Ovary (tissue), 9 donors: Measurements from ENCODE around the gene NFIB. TPM values are rescaled to one million over a fixed set of nuclear protein-coding genes. Genes with fewer than 3 reads are reported as not detected.

ENCODE experiments used
- DNase-seq, 5 donors: peaks; one replicate each; pipeline ENCODE4 v3.0.0-alpha.2; 2019 to 2020
- H3K27ac ChIP-seq, 2 donors: fragments of 200-600 bp; one replicate each; pipeline versions ENCODE4 v1.5.1 to v1.8.0; 2019 to 2022
- H3K27me3 ChIP-seq: fragments of 200-600 bp; one replicate; pipeline ENCODE4 v1.8.0; 2022
- H3K36me3 ChIP-seq: fragments of 200-600 bp; sonication (generic); one replicate; pipeline ENCODE4 v1.5.1; 2019
- H3K4me1 ChIP-seq: one replicate; pipeline ENCODE4 v1.8.1; 2013; ENCODE audit warnings: mild to moderate bottlenecking, moderate library complexity; ENCODE audit not compliant: insufficient read depth
- H3K4me3 ChIP-seq: fragments of 200-600 bp; sonication (generic); one replicate; pipeline ENCODE4 v1.5.1; 2017
- H3K9me3 ChIP-seq, 2 donors: fragments of 200-600 bp in 1 of 2; sonication (generic) in 1 of 2; one replicate each; pipeline versions ENCODE4 v1.5.1 to v1.8.1; 2013 to 2019; ENCODE audit warnings: mild to moderate bottlenecking in 1 of 2, moderate library complexity in 1 of 2
- EP300 ChIP-seq: sonication (generic); formaldehyde crosslinking; IDR thresholded peaks from one replicate; pipeline ENCODE4 v1.6.1; 2017; ENCODE audit warnings: antibody characterized with exemption
- POLR2A ChIP-seq: fragments of 450-650 bp; IDR thresholded peaks from one replicate; pipeline ENCODE4 v1.6.1; 2017; ENCODE audit warnings: antibody characterized with exemption, mild to moderate bottlenecking, moderate library complexity
- WGBS, 3 donors: extraction: QIAGEN DNeasy Blood & Tissue Kit in 1 of 3; methylation state at CpG; one replicate each; pipeline versions ENCODE4 v1.1.5 to v1.1.7; 2013 to 2017; 5-methylcytosine and 5-hydroxymethylcytosine counted together
- intact Hi-C, 4 donors: fragments of 100-400 bp; cut with DNase I; formaldehyde crosslinking; loops; one replicate each; pipeline versions ENCODE4 v1.11.0 to v1.15.1; 2022 to 2023
- polyA plus RNA-seq, 2 donors: library from polyadenylated mRNA; stranded (reverse); fragments of 200-250 nt in 1 of 2; fragments of 350-450 nt in 1 of 2; fragmentation: Illumina TruSeq in 1 of 2; extraction: RNeasy Lipid Tissue Mini Kit (QIAGEN cat#74804) in 1 of 2; gene quantifications; one replicate each; pipeline ENCODE4 v1.2.3, GENCODE V29; 2013 to 2014
- total RNA-seq, 7 donors: library from RNA; depleted of rRNA in 2 of 7; stranded (reverse); fragments of >200 nt in 2 of 7; fragmentation: NEBNext Ultra II Directional in 3 of 7; extraction: Animal tissue kit (Norgen Biotek cat#: 25700) in 3 of 7; gene quantifications; one replicate each; pipeline versions ENCODE4 v1.1.0 to v1.2.4, GENCODE V29; 2016 to 2023
- TF ChIP-seq, protein P1 (sequence below), 3 donors: fragments of 450-650 bp in 2 of 3; fragments of 200-600 bp in 1 of 3; IDR thresholded peaks; one replicate each; pipeline versions ENCODE4 v1.5.1 to v1.8.0; 2016 to 2022; ENCODE audit warnings: antibody characterized with exemption in 3 of 3, mild to moderate bottlenecking in 1 of 3
- donor health status: DM: no; HTN: no; CAD: no; lungs with moderate emphysema.
- donor health status: DM: no; HTN: no; CAD: no.
- donor health status: Bipolar disorder and iron deficiency.
- donor health status: DM: yes; HTN: yes; CAD: no.
- donor health status: DM: no; HTN: no; CAD: no.
- donor health status: DM: yes; HTN: yes; CAD: no.

Gene NFIB
- total and polyA plus RNA-seq, 9 donors: 8.7 to 111 (median 53.2) TPM

- Histone ChIP-seq H3K27me3 (no peaks in the 10 kb centered on the region), H3K4me1 (peaks cover 2% of the 10 kb centered on the region), H3K27ac (no peak overlapping the region), H3K36me3 (no peaks in the 10 kb centered on the region), H3K9me3 (no peaks in the 10 kb centered on the region), H3K4me3 (no peak overlapping the region)
- WGBS, 3 donors: 83 to 93% (median 92%) methylated on average over 5 of the region's 5 CpGs
- DNase-seq: no peak
- TF ChIP-seq EP300: no peak
- intact Hi-C loops: no loop called here
These were observed 70.4 kb downstream of the NFIB start for GRCh38 chr9:14243514-14244042.

DNA sequence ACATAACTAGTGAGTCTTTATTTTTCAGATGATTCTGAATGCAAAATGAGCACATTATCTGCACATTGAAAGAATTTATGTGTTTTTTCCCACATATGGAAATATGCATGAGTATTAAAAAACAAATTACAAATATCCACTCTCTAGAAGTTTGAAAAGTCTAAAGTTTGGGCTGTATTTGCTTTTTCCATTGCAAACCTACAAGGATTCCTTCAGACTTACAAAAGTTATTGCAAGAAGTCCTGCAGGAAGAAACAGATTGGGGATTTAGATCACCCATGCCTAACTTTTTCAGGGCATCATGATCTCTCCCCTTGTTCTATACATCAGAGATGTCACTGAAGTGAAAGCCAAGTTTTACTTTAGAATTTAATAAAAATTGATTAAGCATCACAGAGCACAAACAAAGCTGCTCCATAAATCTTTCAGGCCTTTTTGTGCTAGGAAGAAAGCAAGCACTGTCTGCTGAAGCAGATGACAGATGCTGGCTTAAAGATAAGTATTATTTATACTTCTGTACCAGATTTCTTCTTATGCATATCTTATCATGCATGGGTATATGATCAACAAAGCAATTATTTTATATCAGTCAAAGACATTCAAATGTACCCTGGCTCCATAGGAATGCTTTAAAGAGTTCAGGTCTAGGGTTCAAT is 71.7 kb downstream of the NFIB start:
- Histone ChIP-seq H3K4me1 (peaks cover 2% of the 10 kb centered on the region), H3K36me3 (no peaks in the 10 kb centered on the region), H3K27me3 (no peaks in the 10 kb centered on the region), H3K9me3 (no peaks in the 10 kb centered on the region), H3K27ac (no peak overlapping the region), H3K4me3 (no peak overlapping the region)
- TF ChIP-seq POLR2A (no peak), EP300 (no peak)
- TF ChIP-seq, protein P1, sequence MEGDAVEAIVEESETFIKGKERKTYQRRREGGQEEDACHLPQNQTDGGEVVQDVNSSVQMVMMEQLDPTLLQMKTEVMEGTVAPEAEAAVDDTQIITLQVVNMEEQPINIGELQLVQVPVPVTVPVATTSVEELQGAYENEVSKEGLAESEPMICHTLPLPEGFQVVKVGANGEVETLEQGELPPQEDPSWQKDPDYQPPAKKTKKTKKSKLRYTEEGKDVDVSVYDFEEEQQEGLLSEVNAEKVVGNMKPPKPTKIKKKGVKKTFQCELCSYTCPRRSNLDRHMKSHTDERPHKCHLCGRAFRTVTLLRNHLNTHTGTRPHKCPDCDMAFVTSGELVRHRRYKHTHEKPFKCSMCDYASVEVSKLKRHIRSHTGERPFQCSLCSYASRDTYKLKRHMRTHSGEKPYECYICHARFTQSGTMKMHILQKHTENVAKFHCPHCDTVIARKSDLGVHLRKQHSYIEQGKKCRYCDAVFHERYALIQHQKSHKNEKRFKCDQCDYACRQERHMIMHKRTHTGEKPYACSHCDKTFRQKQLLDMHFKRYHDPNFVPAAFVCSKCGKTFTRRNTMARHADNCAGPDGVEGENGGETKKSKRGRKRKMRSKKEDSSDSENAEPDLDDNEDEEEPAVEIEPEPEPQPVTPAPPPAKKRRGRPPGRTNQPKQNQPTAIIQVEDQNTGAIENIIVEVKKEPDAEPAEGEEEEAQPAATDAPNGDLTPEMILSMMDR (IDR thresholded peaks at IDR 0.05): no peak
- intact Hi-C loops: no loop called here
- no peak for DNase-seq

DNA sequence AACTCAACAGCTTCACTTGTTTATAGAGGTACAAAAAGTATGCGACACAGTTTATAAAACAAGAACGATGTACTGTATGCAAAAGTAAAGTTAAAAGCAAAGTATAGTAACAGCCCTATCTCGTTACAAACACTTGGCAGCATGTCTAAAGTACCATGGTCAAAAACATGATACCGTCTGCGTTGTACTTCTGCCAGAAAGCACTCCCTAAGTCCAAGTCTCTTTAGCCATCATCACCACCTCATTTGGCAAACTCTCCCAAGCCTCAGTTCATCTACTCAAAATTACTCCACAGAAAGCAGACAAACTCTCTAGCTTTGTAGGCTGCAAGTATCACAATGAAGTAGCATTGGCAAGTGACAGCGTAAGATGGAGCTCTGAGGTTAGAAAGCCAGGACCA is 73.4 kb downstream of the NFIB start:
- no peaks in the 10 kb centered on the region for H3K36me3 ChIP-seq
- intact Hi-C loops: no loop called here
- H3K4me1 ChIP-seq: peaks cover 2% of the 10 kb centered on the region

DNA sequence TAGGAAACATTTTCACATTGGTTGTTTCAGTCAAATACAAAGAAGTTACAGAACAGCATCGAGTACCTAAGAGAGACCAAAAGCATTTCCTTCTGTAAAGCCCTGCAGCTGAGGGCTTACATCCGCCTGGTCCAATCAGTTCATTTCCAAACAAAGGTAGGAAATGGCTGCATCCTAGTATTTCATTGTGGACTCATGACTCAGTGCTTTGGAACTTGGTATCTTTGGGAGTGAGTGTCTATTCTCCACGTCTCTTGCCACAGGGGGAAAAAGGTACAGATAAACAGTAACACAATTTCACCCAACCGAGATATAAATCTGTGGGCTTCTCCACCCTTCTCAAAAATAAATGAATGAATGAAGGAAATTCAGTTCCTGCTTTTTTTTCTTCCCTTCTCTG is 75.4 kb downstream of the NFIB start:
- Histone ChIP-seq H3K4me3 (no peak overlapping the region), H3K9me3 (no peaks in the 10 kb centered on the region), H3K4me1 (peaks cover 1% of the 10 kb centered on the region), H3K27ac (no peak overlapping the region), H3K27me3 (no peaks in the 10 kb centered on the region), H3K36me3 (no peaks in the 10 kb centered on the region)
- intact Hi-C loops: no loop called here
- 57 to 71% (median 70%) methylated on average over 4 of the region's 4 CpGs for WGBS, 3 donors
- no peak for DNase-seq
- TF ChIP-seq, protein P1 (IDR thresholded peaks at IDR 0.05): no peak
- TF ChIP-seq EP300 (no peak), POLR2A (no peak)

More for the DNA sequence above, 73.4 kb downstream of the NFIB start:
- Histone ChIP-seq H3K27ac (no peak overlapping the region), H3K4me3 (no peak overlapping the region), H3K27me3 (no peaks in the 10 kb centered on the region), H3K9me3 (no peaks in the 10 kb centered on the region)
- 18 to 27% (median 22%) methylated on average over 6 of the region's 6 CpGs for WGBS, 3 donors
- DNase-seq: no peak
- TF ChIP-seq, protein P1 (IDR thresholded peaks at IDR 0.05): no peak
- TF ChIP-seq POLR2A: no peak
- no peak for TF ChIP-seq EP300

DNA sequence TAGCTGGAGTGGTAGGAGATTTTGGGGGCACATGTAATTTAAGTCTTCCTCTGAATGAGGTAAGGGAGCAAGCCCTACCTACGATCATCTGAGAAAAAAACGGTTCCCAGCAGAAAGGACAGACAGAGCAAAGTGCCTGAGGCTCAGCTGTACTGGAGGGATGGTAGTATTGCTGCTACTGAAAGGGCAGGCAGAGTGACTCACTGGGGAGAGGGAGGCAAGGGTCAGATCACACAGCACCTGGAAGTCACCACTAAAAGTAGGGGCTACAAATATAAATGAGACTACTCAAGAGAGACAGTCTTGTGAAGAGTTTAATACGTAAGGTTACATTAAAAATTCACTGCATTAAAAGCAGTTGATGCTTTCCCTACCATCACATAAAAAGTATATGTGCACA is 75.9 kb downstream of the NFIB start:
- DNase-seq: no peak
- Histone ChIP-seq H3K9me3 (no peaks in the 10 kb centered on the region), H3K4me1 (peaks cover 1% of the 10 kb centered on the region), H3K36me3 (no peaks in the 10 kb centered on the region), H3K27ac (no peak overlapping the region), H3K4me3 (no peak overlapping the region), H3K27me3 (no peaks in the 10 kb centered on the region)
- WGBS, 3 donors: 71 to 79% (median 77%) methylated on average over 3 of the region's 3 CpGs
- intact Hi-C loops: no loop called here
- no peak for TF ChIP-seq POLR2A
